ENCODE data around the gene PAPPA. TPM values are rescaled to one million over a fixed set of nuclear protein-coding genes. Genes with fewer than 3 reads are reported as not detected.

Gene PAPPA
- polyA plus RNA-seq, 1 of the 3 experiments (the other 2 are of a cell fraction) = 44.5 TPM

DNA sequence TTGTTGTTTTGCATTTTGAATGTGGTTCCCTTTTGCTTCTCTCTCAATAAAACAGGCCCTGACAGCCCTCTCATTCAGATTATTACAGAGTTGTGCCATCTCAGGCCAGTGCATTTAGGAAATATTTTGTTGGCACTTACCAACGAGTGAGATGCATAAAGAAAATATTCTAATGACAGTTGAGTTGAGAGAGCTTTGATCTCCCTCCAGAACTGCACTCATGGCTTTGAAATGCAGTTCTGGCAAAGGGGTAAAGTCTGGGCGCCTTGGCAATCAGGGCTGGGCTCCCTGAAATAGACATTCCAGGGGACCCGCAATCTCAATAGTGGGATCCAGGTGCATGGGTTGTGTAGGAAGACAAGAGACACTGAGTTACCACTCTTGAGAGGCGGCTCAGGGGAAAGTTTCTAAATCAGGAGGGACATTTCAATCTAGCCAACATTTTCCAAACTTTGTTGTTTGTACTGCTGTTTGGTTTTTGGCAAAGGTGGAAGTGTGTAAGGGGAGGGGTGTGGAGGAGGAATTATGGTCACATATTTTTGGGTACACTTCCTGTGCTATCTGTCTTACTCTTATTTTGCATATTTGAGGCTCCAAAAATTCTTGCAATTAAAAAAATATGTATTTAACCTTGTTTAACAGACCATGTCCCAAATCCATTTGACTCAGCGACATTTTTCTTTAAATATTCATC is 48.8 kb downstream of the PAPPA start:
- 77% methylated on average over 5 of the region's 5 CpGs for WGBS (ENCODE audit: low lambda C conversion rate)
- H4K20me1 ChIP-seq (ENCODE audit: insufficient read depth) = peaks cover 70% of the 10 kb centered on the region
- no peak overlapping the region for H3K4me3 ChIP-seq (ENCODE audit: low read depth in 2 of 2, low read length in 1 of 2)
- H3K27ac ChIP-seq (ENCODE audit: low read depth in 2 of 2, low read length in 1 of 2) = peak overlapping the region in 1 of 2 experiments; percentile 43; a peak in 2 of 4 replicates
- H2AFZ ChIP-seq (ENCODE audit: low read depth) = no peak overlapping the region
- POLR2A ChIA-PET = no interaction called here
- TF ChIP-seq RCOR1 (IDR thresholded peaks at IDR 0.05; ENCODE audit: low read length) = no peak
- TF ChIP-seq TAF1 (IDR thresholded peaks at IDR 0.05; ENCODE audit: borderline replicate concordance, low read depth, low read length) = no peak
- TF ChIP-seq, protein P1, sequence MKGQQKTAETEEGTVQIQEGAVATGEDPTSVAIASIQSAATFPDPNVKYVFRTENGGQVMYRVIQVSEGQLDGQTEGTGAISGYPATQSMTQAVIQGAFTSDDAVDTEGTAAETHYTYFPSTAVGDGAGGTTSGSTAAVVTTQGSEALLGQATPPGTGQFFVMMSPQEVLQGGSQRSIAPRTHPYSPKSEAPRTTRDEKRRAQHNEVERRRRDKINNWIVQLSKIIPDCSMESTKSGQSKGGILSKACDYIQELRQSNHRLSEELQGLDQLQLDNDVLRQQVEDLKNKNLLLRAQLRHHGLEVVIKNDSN (IDR thresholded peaks at IDR 0.05; ENCODE audit: borderline replicate concordance, low read depth) = no peak
- TF ChIP-seq, protein P2, sequence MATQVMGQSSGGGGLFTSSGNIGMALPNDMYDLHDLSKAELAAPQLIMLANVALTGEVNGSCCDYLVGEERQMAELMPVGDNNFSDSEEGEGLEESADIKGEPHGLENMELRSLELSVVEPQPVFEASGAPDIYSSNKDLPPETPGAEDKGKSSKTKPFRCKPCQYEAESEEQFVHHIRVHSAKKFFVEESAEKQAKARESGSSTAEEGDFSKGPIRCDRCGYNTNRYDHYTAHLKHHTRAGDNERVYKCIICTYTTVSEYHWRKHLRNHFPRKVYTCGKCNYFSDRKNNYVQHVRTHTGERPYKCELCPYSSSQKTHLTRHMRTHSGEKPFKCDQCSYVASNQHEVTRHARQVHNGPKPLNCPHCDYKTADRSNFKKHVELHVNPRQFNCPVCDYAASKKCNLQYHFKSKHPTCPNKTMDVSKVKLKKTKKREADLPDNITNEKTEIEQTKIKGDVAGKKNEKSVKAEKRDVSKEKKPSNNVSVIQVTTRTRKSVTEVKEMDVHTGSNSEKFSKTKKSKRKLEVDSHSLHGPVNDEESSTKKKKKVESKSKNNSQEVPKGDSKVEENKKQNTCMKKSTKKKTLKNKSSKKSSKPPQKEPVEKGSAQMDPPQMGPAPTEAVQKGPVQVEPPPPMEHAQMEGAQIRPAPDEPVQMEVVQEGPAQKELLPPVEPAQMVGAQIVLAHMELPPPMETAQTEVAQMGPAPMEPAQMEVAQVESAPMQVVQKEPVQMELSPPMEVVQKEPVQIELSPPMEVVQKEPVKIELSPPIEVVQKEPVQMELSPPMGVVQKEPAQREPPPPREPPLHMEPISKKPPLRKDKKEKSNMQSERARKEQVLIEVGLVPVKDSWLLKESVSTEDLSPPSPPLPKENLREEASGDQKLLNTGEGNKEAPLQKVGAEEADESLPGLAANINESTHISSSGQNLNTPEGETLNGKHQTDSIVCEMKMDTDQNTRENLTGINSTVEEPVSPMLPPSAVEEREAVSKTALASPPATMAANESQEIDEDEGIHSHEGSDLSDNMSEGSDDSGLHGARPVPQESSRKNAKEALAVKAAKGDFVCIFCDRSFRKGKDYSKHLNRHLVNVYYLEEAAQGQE (IDR thresholded peaks at IDR 0.05; ENCODE audit: low read depth, low read length) = no peak
- no peak for TF ChIP-seq CHD2 (IDR thresholded peaks at IDR 0.05; ENCODE audit: low read length, partially characterized antibody)
- no peak for TF ChIP-seq SMC3 (IDR thresholded peaks at IDR 0.05; ENCODE audit: low read depth, low read length)
- no peak for TF ChIP-seq IRF3 (IDR thresholded peaks at IDR 0.05; ENCODE audit: low read depth, low read length)
- no peak for TF ChIP-seq EP300 (IDR thresholded peaks at IDR 0.05; ENCODE audit: borderline replicate concordance in 1 of 2, low read depth in 1 of 2, low read length in 1 of 2)
- no peak for TF ChIP-seq RFX5 (IDR thresholded peaks at IDR 0.05; ENCODE audit: low read length)
- peak; percentile 65; the same call in 1 of the 2 replicates for TF ChIP-seq NFIC (IDR thresholded peaks at IDR 0.05; ENCODE audit: borderline replicate concordance)
- no peak for TF ChIP-seq SIN3A (IDR thresholded peaks at IDR 0.05; ENCODE audit: borderline replicate concordance, low read depth, low read length)
- TF ChIP-seq GATA2 (CRISPR knock-in tag; IDR thresholded peaks at IDR 0.05) = no peak
- peak; percentile 51; the same call in 1 of the 2 replicates for TF ChIP-seq TEAD4 (IDR thresholded peaks at IDR 0.05; ENCODE audit: borderline replicate concordance, insufficient read depth)
- 0 out of 2 replicates have a peak, but pooled peaks have one; percentile 16 for TF ChIP-seq JUND (IDR thresholded peaks at IDR 0.05)
- TF ChIP-seq MXI1 (IDR thresholded peaks at IDR 0.05; ENCODE audit: low read depth, low read length) = no peak
- H3K9me3 ChIP-seq = no peaks in the 10 kb centered on the region
- no peak overlapping the region for H3K4me2 ChIP-seq
- no peaks in the 10 kb centered on the region for H3K27me3 ChIP-seq (ENCODE audit: insufficient read depth)
- CTCF ChIA-PET = no interaction called here
- peaks cover 25% of the 10 kb centered on the region for H3F3A ChIP-seq (replicated peaks; ENCODE audit: insufficient read depth)
- peaks cover 0 to 71% of the 10 kb centered on the region in 2 experiments for H3K36me3 ChIP-seq (replicated peaks in 1 of 2; ENCODE audit: control insufficient read depth in 1 of 2, insufficient read depth in 2 of 2, low read length in 1 of 2)
- DNase-seq = no peak
- H3K9me2 ChIP-seq = no peaks in the 10 kb centered on the region
- peaks cover 0 to 18% of the 10 kb centered on the region in 2 experiments; a peak in 1 of 4 replicates for H3K4me1 ChIP-seq (ENCODE audit: control insufficient read depth in 1 of 2, insufficient read depth in 2 of 2, low read depth in 1 of 2, low read length in 1 of 2)
- H3K79me2 ChIP-seq (ENCODE audit: insufficient read depth) = peaks cover 93% of the 10 kb centered on the region
- no peak overlapping the region for H3K9ac ChIP-seq
